ENCODE measurements around the gene RTN4RL2.

RTN4RL2 gene

DNA sequence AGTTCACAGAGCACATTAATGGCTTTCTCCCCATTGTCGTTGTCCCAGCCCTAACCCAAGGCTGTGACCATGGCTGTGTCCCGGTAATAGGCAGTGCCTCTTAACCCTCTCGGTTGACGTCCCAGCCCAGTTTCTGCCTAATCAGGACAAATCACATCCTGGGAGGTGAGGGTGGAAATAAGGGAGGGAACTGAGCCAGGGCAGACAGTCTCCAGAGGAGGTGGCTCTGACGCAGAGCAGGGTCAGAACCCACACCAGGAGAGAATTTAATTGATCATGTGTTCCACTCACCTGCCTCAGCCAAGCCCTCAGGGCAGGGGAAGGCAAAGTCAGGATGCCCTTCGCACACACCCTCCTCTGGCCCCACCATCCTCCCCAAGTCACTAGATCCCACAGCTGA is 38.2 kb downstream of the RTN4RL2 start:
- DNase-seq (ENCODE audit: low read depth in 2 of 3, low spot score in 1 of 3) = no peak

DNA sequence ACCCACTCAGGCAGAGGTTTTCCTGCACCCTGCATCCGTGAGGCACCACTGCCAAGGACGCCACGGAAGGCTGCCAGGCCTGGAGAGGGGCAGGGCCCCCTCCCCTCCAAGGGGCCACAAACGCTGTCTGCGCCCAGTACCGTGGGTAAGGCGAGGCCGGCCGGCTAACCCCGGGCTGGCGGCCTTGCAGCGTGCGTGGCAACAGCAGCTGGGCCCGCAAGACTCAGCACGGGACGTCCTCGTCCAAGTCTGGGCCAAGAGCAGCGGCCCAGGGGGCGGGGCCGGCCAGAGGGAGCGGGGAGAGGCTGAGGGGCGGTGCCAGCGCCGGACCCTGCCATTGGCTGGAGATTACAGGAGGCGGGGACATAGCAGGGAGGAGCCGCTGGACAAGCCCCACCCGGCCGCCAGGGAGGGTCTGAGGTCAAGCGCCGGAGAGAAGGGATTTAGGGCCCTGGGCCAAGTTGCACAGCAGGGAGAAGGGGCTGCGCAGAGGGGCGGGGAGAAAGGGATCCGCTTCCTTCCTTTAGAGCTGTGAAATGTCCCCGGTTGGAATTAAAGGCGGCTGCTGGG is 39.2 kb downstream of the RTN4RL2 start:
- no peak for DNase-seq (ENCODE audit: low read depth in 2 of 3, low spot score in 1 of 3)

DNA sequence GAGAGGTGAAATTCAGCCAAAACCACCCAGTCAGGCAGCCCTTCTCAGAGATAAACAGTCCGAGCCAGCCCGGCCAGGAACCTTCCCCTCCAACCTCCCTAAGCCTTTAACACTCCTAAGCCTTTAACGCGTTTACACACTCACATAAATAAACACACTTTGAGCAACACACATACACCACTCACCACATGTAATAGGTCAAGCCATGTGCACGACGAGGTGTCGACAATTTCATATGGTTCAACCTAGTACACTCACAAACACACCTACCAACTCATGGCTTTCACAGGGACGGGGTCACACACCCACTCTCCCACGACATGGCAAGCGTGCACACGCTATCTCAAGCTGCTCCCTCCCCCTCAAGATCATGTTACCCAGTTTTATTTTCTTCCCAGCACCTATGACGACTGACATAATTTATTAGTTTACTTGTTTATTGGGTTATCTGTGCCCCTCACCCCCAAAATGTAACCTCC is 39.7 kb downstream of the RTN4RL2 start:
- DNase-seq (ENCODE audit: low read depth in 2 of 3, low spot score in 1 of 3) = no peak

DNA sequence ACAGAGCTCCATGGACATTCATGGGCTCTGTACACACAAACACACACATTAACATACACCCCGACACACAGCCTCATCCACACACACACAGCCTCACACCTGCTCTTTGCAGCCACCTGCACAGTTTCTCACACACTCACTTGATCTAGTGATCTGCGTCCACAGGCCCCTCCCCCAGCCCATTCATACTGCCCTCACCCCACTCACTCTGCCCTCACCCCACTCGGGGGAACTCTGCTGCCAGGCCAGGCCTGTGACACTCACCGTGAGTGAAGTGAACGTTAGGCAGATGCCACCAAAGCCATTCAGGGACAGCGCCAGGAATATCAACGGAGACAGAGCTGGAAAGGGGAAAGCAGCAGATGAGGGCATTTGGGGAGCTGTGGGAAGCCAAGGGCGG is 40.2 kb downstream of the RTN4RL2 start:
- no peak for DNase-seq (ENCODE audit: low read depth in 2 of 3, low spot score in 1 of 3)

DNA sequence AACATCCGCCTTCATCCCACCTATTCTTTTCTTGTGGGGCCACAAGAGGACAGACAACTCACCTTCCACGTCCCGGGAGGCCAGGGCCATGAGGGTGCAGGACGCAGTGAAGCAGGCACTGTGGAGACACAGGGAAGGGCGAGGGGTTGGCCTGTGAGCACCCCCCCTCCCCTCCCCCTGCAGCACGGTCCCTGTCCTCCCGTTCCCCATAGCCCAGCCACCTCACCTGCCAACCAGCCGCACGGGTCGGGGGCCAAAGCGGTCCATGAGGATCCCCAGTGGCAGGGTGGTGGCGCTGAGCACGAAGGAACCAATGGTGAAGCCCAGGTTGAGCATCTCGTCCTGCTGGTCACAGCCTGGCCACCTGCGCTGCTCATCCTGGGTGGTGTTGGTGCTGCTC is 40.6 kb downstream of the RTN4RL2 start:
- no peak for DNase-seq (ENCODE audit: low read depth in 2 of 3, low spot score in 1 of 3)

DNA sequence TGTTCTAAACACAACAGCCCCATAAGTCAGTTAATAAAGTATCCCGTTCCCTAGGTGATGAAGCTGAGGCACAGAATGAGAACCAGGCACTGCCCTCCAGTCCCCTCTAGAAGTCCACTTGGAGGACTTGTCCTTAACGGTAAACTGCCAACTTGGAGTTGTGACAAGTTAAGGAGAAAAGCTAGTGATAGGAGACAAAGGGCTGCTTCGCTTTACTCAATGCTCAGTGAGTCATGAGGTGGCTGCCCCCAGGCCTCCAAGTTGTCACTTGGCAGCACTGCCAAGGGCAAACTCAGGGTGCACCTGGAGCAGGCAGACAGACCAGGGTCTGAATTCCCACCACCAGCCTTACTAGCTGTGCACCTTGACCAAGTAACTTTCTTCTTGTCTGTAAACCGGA is 41.6 kb downstream of the RTN4RL2 start:
- no peak for DNase-seq (ENCODE audit: low read depth in 2 of 3, low spot score in 1 of 3)

DNA sequence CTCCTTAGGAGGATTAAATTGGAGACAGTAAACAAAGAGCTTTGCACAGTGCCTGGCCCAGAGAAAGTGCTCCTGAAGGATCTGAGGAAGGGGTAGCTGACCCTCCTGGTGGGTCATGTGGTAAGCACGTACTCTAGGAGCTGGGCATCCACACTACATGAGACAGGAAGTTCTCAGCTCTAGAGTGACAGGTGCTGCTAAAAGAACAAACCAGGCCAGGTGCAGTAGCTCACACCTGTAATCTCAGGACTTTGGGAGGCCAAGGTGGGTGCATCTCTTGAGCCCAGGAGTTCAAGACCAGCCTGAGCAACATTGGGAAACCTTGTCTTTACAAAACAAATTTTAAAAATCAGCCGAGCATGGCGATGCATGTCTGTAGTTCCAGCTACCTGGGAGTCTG is 42.0 kb downstream of the RTN4RL2 start:
- DNase-seq (ENCODE audit: low read depth in 2 of 3, low spot score in 1 of 3) = no peak

DNA sequence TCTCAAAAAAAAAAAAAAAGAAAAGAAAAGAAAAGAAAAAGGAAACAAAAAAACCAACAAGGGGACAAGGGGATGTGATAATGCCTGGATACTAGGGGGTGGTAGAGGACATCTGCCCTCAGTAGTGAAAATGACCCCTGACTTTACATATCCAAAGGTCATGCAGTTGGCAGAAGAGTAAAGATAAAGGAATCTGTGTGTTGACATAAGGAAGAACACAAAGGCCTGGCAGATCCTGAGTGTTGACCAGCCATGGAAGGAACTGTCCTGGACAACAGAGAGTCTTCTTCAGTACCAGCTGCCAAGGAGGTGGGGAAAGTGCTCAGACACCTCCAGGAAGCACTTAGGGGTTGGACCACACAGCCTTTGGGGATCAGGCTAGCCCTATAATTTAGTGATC is 42.5 kb downstream of the RTN4RL2 start:
- no peak for DNase-seq (ENCODE audit: low read depth in 2 of 3, low spot score in 1 of 3)

DNA sequence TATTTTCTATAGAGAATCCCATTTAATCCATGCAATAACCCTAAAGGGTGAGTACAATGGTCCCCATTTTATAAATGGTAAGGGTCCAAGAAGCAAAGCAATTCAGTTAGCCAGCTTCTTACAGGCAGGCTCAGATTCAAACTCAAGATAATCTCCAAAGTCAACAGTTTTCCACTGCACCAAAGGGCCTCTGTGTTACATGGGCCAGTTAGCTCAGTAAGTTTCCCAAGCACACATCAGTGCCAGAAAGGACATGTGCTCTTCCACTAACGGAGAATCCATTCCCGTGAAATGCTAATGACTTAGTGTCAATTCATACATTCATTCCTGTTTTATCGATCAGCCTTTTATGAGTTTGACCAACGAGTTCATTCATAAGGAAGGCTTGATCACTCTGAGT is 44.2 kb downstream of the RTN4RL2 start:
- DNase-seq (ENCODE audit: low read depth in 2 of 3, low spot score in 1 of 3) = no peak

DNA sequence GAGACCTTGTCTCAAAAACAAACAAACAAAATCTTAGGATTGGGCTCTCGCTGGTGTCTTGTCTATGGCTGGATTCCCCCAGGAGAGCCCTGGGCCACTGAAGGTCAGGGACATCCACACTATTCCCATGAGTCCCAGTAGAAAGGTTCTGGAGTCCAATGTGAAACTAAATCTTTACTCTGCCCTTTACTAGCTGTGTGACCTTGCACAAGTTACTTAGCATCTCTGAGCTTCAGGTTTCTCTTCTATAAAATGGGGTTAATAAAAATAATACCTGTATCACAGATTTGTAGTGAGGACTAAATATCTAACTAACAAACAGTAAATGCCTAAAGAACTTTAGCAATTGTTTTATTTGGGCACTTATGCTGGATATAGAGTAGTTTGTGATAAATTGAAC is 46.2 kb downstream of the RTN4RL2 start:
- DNase-seq (ENCODE audit: low read depth in 2 of 3, low spot score in 1 of 3) = no peak

DNA sequence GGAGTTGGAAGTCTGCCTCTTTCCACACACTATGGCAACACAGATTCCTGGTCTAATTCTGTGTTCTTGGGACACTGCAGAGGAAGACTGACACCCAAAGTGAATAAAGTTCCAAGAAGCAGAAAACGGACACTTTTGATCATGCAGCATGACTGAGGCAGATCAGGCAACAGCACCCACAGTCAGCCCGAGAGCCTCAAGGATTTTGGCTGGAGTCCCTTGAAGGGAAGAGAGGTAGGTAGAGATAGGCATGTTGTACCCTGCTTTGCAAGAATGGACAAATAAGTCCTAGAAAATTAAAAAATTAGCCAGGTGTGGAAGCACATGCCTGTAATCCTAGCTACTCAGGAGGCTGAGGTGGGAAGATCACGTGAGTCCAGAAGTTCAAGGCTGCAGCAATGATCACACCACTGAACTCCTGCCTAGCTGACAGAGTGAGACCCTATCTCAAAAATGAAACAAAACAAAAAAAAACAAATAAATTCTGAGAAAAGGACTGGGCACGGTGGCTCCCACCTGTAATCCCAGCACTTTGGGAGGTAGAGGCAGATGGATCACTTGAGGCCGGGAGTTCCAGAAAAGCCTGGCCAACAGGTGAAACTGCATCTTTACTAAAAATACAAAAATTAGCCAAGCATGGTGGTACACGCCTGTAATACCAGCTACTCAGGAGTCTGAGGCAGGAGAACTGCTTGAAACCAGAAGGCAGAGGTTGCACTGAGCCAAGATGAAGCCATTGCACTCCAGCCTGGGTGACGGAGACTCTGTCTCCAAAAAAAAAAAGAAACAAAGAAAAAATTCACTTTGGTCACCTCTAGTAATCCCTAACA is 48.2 kb downstream of the RTN4RL2 start:
- DNase-seq (ENCODE audit: low read depth in 2 of 3, low spot score in 1 of 3) = no peak

DNA sequence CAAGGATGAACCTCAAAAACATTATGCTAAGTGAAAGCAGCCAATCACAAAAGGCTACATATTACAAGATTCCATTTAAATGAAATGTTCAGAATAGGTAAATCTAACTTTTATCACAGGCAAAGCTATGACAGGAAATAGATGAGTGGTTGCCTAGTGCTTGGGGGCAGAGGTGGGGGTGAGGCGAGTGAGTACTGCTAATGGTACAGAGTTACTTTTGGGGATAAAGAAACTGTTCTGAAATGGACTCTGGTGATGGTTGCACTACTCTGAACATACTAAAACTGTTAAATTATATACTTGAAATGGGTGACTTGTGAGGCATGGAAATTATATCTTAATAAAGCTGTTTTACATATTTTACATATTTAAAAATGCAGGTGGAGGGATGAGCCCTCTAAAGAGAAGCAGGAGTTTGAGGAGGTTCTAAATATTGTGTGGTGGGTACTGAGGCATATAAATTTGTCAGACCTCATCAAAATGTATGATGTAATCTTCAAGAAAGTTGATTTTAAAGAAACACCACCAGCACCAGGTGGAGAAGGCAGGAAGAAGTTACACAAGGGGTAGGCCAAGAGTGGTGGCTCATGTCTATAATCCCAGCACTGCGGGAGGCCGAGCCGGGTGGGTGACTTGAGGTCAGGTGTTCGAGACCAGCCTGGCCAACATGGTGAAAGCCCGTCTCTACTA is 51.6 kb downstream of the RTN4RL2 start:
- DNase-seq (ENCODE audit: low read depth in 2 of 3, low spot score in 1 of 3) = no peak

DNA sequence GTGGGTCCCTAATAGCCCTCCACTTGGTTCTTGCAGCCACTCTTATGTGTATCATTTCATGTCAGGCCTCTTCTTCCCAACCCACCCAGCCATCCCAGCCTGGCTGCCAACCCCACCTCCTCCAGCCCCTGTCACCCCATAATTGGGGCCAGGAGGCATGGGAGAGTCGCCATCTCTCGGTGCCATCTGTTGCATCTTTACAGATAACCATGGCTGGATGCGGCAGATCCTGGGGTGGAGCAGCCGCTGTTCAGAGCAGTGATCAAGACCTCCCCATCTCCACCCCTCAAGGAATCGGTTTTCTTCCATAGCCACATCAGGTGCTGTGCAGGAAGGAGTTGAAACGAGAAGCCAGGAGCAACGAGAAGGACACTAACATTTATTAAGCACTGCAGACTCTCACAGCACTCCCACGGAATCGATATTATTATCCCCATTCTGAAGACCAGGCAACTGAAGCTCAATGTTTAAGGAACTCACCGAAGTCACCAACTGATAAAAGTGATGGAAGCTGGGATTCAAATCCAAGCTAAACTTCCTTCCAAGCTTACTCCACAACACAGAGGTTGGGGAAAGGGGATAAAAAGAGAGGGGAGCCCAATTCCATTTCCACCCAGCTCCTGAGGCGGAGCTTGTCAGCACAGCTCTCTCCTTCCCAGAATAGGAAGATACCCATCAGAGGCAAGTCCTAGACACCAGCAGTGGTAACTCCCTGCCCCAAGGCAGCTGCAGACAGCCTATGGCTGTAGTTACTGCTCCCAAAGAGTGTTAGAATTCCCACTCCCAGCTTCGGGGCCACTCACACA is 52.5 kb downstream of the RTN4RL2 start:
- DNase-seq (ENCODE audit: low read depth in 2 of 3, low spot score in 1 of 3) = no peak

DNA sequence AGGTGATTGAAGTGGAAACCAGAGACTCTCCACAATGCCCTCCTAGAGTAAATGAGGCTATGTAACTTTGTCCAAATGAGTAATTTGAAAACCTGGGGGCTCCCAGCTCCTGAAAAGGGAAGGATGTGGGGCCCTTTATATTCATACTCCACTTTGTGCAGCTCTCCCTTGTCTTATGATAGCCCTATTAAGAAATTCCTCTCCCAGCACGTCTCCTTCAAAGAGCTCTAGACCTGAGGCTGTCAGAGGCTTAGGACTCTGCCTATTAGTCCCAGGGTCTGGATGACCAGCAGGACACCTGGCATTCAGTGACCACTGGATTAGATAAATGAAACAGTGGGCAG is 53.1 kb downstream of the RTN4RL2 start:
- no peak for DNase-seq (ENCODE audit: low read depth in 2 of 3, low spot score in 1 of 3)

DNA sequence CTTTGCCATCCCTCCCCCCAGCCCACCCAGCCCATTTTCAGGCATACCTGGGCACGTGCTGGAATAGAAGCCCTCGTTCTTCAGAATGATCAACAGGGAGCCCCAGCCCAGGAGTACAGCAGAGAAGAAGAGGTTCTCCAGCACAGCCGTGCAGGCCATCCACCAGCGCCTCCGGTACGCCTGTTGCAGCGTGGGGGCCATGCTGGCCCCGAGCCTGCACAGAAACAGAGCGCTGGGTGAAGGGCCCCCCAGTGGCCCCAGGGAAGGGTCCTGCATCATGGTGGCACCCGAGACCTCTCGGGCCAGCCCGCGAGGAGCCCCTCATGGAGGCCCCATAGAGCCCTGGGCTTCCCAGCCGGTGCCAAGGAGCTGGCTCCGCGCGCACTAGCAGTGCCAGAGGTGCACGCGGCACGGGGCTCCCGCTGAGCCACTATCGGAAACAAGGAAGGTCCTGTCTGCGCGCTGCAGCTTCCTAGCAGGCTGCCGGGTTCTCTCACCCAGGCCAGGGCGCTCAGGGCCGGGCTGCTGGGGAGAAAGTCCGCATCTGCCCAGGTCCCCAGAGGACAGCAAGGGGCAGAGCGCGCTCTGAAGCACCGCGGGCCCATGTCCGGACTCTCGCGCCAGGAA is 53.7 kb downstream of the RTN4RL2 start:
- DNase-seq (ENCODE audit: low read depth in 2 of 3, low spot score in 1 of 3) = peak in 1 of 3 donors; percentile 25

DNA sequence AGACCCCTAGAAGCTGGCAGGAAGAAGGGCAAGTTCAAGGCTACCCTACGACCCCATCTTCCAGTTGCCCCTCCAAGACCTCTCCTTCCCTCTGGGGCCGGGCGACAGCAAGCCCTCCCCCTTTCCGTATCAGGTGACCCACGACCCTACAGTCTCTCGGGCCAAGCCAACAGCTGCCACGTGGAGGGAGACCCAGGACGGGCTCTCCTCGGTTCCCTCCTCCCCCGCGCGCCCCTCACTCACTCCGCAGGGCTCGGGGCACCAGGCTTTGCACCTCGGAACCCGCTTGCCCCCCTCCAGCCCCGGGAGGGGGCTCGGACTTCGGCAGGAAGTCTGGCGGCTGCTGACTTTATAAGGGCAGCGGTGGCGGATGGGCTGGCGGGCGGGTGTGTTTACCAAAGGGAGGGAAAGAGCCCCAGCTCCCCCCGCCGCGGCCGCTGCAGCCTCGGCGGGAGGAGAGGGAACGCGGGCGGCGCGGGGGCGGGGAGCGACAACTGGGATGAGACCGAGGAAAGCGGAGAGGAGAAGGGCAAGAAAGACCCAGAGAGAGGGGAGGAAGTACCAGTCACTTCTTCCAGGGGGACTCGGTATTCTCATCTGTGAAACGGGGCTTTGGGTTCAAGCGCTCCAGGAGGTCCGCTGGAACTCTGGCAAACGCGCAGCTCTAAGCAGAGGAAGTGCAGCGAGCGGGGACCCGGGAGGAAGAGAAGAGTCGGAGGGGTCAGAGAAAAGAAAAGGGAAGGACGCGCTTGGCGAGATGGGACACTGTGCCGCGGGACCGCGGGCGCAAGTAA is 54.4 kb downstream of the RTN4RL2 start:
- DNase-seq (ENCODE audit: low read depth in 2 of 3, low spot score in 1 of 3) = peak in 2 of 3 donors; percentile 24 to 49

DNA sequence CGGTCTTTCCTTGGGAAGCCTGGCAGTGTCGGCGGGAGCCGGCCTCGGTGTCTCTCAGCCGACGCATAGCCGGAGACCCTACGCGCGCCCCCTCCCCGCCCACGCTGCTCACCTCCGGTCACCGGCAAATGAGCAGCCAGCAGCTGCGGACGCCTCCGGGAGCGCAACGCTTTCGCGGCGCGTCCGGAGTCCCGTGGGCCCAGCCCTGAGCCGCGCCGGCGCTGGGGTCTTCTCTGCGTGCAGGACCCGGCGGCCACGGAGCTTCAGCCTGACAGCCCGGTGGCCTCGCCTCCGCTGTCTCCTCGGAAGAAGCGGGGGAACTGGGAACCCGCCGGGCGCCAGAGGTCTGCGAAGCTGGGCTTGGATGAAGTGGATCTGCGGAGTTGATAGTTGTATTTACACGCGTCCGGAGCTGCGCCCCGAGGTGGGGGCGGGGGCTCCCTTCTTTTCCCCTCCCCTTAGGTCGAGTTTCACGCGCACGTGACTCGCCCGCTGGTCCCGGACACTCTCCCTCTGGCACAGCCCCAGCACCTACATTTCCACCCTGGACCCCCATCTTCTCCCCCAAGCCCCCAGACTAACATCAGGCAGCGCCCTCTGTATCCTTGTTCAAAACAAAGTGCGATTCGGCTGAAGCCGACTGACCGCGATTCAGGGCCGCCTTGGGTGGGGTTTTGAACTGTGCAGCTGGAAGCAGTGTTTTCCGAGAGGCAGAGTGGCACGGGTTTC is 55.2 kb downstream of the RTN4RL2 start, which contains the start of gene SLC43A1:
SLC43A1 (minus strand) TSS at position 371 of the 729 bp plus-strand sequence. CDS start 1,591 bp downstream, outside the sequence.
- peak; percentile 4 to 35 (median 15) for DNase-seq (ENCODE audit: low read depth in 2 of 3, low spot score in 1 of 3)

DNA sequence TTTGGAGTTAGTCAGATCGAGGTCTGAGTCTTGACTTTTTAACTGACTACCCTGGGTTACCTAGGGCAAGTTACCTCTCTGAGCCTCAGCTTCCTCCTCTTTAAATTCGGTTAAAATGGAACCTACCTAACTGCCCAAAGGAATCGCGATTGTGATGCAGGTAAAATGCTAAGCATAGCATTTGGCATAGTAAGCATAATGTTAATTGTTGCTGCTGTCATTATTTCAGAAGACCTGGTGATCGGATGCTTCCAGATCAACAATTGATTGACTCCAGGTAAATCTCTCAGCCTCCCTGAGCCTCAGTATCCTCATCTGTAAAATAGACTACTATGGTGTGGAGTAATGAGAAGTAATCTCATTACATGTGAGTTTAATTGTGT is 55.7 kb downstream of the RTN4RL2 start:
- no peak for DNase-seq (ENCODE audit: low read depth in 2 of 3, low spot score in 1 of 3)

DNA sequence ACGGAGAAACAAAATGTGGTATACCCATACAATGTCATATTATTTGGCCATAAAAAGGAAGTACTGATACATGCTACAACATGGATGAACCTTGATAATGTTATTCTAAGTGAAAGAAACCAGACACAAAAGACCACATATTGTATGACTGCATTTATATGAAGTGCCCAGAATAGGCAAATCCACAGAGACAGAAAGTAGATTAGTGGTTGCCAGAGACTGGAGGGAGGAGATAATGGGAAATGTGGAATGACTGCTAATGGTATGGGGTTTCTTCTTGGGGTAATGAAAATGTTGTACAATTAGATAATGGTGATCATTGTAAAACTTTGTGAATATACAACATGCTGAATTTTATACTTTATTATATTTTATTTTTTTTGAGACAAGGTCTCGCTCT is 60.8 kb downstream of the RTN4RL2 start:
- DNase-seq (ENCODE audit: low read depth in 2 of 3, low spot score in 1 of 3) = no peak
